ENCODE data around the gene JUN.

JUN gene

GRCh38 chr1:58823481-58824010 lies 39.7 kb upstream of the JUN start:
- TF ChIP-seq CTCF (IDR thresholded peaks at IDR 0.05) = no peak
- no peak for DNase-seq (ENCODE audit: low spot score)
- no peak overlapping the region for H3K4me3 ChIP-seq
- no peak overlapping the region for H3K27ac ChIP-seq

GRCh38 chr1:58821309-58821708 lies 37.5 kb upstream of the JUN start:
- Histone ChIP-seq H3K27ac (no peak overlapping the region), H3K4me3 (no peak overlapping the region)
- TF ChIP-seq CTCF (IDR thresholded peaks at IDR 0.05) = no peak
- no peak for DNase-seq (ENCODE audit: low spot score)

- no peak for DNase-seq (ENCODE audit: low spot score)
- H3K4me3 ChIP-seq = no peak overlapping the region
- TF ChIP-seq CTCF (IDR thresholded peaks at IDR 0.05) = no peak
- H3K27ac ChIP-seq = no peak overlapping the region
Measured at GRCh38 chr1:58818976-58819375, 35.1 kb upstream of the JUN start.

GRCh38 chr1:58818075-58818474 lies 34.2 kb upstream of the JUN start:
- DNase-seq (ENCODE audit: low spot score) = no peak
- no peak overlapping the region for H3K27ac ChIP-seq
- H3K4me3 ChIP-seq = no peak overlapping the region
- TF ChIP-seq CTCF (IDR thresholded peaks at IDR 0.05) = no peak

- no peak for DNase-seq (ENCODE audit: low spot score)
- H3K27ac ChIP-seq = peak overlapping the region; percentile 91 to 93
- TF ChIP-seq CTCF (IDR thresholded peaks at IDR 0.05) = no peak
- H3K4me3 ChIP-seq = peak overlapping the region; percentile 81
Measured at GRCh38 chr1:58816747-58817221, 32.9 kb upstream of the JUN start.

GRCh38 chr1:58816072-58816746 lies 32.4 kb upstream of the JUN start:
- peak; percentile 93 for DNase-seq (ENCODE audit: low spot score)
- no peak for TF ChIP-seq CTCF (IDR thresholded peaks at IDR 0.05)
- Histone ChIP-seq H3K27ac (peak overlapping the region; percentile 91 to 93), H3K4me3 (peak overlapping the region; percentile 81)

- H3K27ac ChIP-seq = peak overlapping the region; percentile 91 to 93
- H3K4me3 ChIP-seq = peak overlapping the region; percentile 81
- no peak for TF ChIP-seq CTCF (IDR thresholded peaks at IDR 0.05)
- DNase-seq (ENCODE audit: low spot score) = no peak
Measured at GRCh38 chr1:58815686-58816071, 31.8 kb upstream of the JUN start.

Data from coronary artery (tissue), 2 donors.